Stimulated activated CD4-positive, alpha-beta T cell treated with anti-CD3 and anti-CD28 coated beads, Interleukin-12 subunit alpha, Interleukin-12 subunit beta, amount 100 ng/mL, for 24 hours (primary cell): ENCODE measurements around the gene MYCBPAP.

Experiments used
- DNase-seq, 2 experiments: peaks; one replicate each; pipeline ENCODE4 v3.0.0-alpha.2; 2020; ENCODE audit warnings: low read depth in 2 of 2

The MYCBPAP gene

DNA sequence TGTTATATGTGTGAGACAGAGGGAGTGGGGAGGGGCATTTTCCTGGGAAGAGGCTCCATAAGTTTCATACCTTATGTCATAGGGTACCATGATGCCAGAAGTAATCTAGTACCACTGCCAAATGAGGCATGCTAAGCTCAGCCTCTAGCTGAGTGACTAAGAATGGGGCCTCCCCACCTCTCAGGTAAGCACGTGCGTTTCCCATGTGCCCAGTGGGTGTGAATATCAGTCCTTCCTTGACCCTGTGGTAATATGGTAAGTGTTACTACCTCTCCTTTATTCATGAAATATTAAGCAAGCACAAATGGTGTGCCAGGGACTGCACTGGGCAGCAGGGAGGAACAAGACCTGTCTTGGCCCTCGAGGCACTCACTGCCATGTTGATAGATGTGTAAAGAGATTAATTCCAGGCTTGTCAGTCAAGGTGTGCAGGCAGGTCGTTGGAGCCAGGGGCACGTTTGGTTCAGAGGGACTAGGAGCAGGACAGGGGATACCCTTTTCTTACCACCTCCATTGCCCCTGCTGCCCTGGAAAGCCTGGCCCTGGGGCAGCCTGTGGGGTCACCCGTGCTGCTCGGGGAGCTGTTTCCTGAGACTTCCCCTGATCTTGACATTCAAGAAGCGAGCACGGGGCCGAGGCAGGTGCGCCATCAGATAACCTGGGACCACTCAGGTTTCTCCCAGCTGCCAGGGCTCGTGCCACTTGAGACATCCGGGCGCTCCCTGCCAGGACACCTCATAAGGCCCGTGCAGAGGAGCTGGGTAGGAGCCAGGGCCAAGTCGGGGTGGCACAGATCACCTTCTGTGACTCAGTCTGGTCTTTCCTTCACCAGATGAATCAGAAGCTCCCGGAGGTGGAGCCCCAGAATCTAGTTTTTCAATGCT, 20.8 kb upstream of the MYCBPAP start:
- DNase-seq = no peak

DNA sequence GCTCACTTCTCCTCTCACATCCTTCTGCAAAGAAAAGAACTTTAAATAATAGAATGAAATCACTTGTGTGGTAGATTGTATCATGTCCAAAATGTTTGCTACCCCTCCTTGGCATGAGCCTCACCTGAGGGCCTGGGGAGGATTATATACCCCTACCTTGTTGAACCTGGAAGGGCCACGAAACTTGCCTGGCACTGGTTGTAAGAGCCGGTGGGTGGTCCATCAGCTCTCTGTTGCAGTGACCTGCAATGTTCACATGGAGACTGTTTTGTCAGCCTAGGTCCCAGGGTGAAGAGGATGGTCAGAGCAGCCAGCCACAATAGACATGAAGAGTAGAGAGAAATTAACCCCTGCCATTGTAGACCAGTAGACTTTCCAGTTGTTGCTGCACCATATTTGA, 19.4 kb upstream of the MYCBPAP start:
- DNase-seq = no peak

DNA sequence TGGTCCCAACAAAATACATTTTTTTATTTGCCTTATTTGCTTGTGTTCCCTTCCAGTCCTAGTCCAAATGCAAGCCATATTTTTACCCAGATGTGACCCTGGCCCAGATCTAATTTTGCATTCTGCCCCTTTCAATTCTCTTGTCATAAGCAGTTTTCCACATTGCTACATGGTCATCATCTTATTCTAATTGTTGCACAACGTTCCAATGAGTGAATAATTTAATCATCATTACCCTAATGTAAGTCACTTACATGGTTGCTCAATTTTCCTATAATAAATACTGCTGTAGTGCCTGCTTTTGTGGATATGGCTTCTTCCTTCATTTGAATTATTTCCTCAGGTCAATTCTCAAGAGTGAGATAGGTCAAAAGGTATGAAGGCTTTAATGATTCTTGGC, 16.7 kb upstream of the MYCBPAP start:
- no peak for DNase-seq

DNA sequence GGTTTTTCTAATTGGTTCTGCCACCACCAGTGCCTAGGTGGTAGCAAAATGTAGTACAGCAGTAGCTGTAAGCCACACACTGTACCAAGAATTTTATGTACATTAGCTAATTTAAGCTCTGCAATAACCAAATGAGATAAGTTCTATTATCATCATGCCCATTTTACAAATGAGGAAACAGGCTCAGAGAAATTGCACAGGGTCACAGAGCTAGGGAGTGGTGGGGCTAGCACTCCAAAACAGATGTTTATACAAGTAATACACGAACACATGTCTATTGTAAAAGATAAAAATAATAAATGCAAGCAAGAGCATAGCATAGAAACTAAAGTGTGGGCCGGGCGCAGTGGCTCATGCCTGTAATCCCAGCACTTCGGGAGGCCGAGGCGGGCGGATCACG, 16.0 kb upstream of the MYCBPAP start:
- DNase-seq = no peak

DNA sequence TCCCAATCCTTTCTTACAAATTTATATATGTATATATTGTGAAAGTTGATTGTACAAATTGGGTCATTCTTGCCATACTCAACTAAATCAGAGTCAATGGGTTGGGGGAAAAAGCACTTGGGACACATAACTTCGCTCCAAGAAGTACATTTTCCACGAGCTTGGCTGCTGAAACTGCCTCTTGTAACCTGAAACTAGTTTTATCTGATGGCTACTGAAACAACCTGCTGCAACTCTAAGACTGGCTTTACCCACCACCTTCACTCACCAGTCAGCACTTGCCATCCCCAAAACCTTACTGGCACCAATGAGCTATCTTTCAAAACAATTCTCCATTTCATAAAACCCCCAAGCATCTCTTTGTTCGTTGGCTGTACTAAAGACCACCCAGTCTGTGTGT, 14.5 kb upstream of the MYCBPAP start:
- no peak for DNase-seq

DNA sequence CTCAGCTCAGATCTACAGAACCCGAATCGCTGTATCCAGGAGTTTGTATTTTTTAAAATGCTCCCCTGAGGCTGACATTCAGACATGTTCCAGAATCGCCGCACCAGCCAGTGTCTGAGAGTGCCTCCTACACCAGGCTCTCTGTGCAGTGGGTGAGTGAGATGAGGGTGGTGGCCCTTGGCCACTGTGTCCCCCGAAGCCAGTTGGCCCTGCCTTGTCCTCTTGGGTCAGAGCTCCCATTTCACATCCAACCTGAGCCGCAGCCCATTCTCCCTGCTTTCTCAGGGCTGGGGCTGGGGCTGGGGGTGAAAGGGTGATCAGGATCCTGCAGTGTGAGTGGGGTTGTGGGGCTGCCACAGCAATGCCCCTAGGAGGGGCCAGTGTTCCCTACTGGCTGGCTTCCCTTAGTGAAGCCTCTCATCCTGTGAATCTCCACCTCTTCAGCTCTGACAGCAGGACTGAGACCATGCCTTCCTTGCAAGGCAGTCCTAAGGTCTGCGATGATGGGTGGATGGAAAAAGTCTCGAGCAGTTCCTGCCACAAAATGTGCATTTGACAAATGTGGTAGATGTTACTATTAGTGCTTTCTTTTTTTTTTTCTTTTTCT, 12.9 kb upstream of the MYCBPAP start:
- no peak for DNase-seq

DNA sequence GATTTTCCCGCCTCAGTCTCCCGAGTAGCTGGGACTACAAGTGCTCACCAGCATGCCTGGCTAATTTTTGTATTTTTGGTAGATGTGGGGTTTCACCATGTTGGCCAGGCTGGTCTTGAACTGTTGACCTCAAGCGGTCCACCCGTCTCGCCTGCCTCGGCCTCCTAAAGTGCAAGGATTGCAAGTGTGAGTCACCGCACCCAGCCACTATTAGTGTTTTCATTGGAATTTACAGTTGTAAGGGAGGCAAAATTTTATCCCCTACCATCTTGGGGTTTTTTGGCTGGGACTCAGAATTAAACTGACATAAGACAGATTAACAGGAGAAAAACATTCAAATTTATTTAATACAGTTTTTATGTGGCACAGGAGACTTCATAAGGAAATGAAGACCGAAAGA, 12.3 kb upstream of the MYCBPAP start:
- DNase-seq = no peak

DNA sequence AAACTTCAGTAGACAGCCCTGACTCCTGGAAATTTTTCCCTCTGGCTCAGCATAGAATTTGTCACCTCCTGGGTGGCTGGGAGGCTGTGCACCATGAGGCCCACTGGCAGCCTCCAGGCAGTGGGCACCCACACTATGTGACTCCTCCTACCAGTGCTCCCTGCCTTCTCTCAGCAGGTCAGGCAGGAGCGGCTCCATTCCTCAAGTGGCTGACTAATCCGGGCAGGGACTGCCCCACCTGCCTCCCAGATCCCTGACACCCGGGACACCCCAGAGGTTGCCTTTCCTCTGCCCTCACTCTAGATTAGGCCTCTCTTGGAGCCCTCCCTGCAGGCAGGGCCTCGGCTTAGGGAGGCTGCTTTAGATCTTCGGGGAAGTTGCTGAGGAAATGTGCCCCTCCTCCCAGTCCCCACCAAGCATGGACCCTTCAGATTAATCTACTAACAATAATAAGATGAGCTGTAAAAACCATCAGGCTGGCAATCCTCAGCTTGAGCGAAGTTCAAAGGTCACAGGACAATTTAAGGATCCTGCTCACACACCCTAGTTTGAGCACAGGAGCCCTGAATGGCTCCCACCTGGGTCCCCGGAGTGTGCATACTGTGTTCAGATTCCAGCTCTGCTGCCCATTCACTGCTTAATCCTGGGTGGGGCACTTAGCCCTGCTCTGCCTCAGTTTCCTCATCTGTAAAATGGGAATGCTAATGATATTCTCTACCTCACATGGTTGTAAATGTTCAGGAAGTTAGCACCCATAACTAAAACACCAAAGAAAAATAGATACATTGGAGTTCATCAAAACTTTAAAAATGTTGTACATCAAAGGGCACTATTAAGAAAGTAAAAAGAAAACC, 10.0 kb upstream of the MYCBPAP start:
- no peak for DNase-seq

DNA sequence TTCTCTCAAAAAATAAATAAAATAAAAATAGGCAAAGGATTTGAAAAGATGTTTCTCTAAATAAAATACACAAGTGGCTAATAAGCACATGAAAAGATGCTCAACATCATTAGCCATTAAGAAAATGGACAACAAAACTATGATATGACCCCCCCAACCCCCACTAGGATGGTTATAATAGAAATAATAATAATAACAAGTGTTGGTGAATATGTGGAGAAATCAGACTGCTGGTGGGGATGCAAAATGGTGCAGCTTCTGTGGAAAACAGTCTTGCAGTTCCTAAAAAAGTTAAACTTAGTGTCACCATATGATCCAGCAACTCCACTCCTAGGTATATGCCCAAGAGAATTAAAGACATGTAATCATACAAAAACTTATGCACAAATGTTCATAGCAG, 9.0 kb upstream of the MYCBPAP start:
- DNase-seq = no peak

DNA sequence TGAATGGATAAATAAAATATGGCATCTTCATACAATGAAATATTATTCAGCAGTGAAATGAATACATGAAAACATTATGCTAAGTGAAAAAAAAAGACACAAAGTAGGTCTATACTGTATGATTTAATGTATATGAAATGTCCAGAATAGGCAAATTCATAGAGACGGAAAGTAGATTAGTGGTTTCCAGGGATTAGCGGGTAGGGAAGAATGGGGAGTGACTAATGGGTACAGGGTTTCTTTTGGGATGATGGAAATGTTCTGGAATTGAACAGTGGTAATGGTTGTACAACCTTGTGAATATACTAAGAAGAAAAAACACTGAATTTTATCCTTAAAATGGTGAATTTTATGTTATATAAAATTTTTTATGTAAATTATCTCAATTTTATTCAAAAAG, 8.5 kb upstream of the MYCBPAP start:
- DNase-seq = no peak

DNA sequence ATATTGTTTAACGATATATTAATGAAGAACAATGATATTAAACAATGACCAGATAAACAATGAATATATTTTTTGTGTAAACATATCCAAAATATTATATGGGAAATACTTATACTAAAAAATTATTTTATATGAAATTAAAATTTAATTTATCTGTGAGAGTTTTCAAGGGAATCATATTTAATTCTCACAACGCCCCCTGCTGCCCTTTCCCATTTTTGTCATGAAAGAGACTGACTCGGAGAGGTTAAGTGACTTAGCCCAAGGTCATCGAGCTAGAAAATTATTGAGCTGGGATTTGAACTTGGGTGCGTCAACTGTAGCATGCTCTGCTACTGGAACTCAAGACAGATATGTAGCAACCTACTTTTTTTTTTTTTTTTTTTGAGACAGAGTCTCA, 7.2 kb upstream of the MYCBPAP start:
- no peak for DNase-seq

DNA sequence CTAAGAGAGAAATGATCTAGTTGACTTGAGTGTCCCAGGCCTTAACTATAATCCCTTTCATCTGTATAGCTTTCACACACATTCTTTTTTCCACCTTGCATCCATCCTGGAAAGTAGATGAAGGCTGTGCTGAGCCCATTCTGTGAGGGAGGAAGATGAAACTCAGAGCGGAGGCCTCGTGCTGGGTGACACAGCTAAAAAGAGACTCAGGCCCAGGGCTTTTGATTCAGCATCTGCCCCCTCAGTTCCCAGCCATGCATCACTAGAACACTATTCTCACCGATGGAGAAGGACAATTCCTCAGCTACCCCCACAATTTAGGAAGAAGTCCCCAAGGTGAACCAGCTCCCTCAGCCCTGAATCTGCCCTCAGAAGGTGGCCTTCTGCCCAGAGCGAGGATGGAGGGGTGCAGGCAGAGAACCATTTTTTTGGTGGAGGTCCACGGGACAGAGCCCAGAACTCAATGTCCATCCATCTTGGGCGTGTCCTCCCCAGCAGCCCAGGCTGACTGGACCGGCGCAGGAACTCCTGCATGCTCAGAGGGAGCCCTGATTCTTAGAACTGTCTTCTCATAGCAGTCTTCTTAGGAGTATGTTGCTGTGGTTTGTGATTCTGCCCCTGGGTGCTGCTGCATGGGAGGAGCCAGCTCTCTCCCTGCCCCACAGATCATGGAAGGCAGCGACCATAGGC, 5.8 kb upstream of the MYCBPAP start:
- no peak for DNase-seq

DNA sequence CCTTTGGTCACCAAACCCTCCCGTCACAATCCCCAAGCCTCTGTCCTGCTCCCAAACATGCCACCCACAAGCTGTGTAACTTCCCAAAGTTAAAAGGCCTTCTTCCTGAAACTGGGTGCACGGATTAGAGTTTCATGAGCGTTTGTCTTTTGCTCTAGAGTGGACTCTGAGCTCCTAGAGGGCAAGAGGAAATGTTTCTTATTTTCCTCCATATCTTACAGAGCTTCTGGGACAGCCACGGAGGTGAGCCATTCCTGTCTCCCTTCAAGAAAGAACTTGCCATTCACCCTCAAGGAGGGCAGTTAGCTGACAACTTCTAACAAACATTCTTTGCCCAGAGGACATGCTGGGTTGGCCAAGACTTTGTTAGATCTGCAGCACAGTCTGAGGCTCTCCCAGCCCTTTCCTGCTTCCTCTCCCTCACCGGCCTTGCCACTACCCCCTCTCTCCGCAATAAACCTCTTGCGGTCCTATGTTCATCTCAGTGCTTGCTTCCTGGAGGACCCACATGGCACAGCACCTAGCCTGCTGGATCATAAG, 2.6 kb upstream of the MYCBPAP start:
- DNase-seq = no peak

DNA sequence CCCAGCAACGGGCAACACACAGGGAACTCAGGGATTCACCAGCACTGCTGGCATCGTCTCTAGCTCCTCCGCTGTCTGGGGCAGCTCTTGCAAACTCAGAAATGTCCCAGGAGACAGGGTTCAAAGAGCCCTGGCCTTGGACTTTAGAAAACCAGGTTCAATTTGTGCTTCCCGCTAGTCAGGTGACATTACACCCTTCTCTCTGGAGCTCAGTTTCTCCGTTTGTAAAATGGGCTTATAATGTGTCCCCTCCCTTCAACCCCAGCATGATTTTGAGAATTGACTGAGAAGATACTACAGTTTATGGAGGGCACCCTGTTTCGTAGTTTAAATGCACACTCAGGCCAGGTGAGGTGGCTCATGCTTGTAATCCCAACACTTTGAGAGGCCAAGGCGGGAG, 1.9 kb upstream of the MYCBPAP start:
- no peak for DNase-seq

DNA sequence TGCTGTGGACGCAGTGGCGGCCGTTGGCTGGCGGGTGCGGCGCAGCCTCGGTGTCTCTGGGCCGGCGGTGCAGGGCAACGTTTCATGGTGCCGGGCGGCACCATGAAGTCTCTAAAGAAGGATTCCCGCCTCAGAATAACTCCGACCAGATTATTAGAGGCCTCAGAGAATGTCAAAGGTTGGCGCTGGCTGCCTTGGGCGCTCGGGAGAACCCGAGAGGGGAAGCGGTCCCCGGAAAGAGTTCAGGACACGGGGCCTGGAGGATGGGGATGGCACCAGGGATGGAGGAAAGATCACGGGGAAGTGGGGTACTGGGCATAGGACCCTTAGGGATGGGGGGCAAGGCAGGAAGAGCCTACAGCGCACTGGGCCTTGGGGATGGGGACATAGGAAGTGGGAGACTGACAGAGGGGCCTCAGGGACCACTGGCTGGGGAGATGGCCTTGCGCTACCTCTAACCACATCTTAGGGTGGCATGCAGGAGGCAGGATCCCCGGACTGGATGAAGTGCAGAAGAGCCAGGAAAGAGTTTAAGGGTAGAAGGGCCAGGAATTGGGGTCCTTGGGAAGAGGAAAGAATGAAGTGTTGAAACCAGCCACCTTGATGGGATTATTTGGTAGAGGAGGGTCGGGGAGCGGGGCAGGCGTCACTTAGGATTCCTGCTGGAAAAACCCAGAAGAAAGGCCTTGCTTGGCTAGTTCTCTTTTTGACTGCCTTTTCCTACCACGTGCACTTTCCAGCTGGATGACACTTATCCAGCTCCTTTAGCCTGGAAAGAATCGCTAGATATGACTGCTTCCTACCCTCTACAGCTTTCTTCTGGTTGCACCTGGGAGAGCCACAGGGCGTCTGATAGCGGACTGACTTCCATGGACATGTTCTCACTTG, 578 bp downstream of the MYCBPAP start:
- DNase-seq = no peak

DNA sequence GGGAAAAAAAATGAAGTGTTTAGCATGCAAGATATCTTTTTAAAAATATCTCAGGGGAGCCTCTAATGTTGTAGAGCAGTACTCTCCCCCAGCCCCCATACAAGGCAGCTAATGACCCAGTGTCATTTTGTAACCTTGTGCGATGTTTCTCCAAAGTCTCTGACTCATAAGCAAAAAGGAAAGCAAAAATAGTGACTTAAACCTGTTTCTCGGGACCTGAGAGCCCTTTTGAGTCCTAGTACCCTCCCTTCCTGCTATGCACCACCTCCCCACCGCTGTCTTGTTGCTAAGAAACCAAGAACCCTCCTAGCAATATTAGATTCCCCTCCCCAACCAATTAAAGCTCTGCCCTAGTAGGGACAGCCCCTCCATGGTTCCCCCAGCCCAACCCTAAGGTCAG, 2.8 kb downstream of the MYCBPAP start:
- peak in 1 of 2 experiments; percentile 42 for DNase-seq

DNA sequence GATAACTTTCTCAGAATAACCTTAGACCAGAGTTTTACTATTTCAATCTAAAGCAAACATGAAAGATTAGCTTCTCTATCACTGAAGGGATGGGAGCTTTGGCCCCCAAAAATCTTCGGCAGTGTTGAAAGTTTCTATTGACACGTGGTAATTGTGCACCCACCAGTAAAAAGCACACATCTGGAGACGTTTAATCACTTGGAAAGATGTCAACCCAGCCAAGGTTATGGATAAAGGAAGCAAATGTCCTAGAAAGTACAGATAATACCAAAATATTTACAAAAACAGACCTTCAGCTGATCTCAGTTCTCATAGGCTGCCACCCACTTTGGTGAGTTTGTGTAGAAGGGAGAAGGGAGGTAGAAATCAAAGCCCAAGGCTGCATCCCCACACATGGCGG, 5.3 kb downstream of the MYCBPAP start:
- no peak for DNase-seq

DNA sequence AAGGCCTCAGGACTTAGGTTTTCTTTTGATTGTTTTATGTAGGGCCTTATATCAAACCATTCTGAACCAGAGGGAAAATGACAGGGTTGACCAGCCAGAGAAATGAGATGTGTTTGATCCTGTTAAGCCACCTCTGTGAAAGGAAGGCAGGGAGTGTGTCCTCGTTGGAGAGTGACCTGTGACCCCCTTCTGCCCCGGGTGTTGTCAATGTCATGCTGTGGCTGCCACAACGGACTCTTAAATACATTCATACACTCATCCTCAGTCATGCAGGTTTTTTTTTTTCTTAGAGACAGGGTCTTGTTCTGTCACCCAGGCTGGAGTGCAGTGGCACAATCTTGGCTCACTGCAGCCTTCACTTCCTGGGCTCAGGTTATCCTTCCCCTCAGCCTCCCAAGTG, 6.1 kb downstream of the MYCBPAP start:
- DNase-seq = no peak

DNA sequence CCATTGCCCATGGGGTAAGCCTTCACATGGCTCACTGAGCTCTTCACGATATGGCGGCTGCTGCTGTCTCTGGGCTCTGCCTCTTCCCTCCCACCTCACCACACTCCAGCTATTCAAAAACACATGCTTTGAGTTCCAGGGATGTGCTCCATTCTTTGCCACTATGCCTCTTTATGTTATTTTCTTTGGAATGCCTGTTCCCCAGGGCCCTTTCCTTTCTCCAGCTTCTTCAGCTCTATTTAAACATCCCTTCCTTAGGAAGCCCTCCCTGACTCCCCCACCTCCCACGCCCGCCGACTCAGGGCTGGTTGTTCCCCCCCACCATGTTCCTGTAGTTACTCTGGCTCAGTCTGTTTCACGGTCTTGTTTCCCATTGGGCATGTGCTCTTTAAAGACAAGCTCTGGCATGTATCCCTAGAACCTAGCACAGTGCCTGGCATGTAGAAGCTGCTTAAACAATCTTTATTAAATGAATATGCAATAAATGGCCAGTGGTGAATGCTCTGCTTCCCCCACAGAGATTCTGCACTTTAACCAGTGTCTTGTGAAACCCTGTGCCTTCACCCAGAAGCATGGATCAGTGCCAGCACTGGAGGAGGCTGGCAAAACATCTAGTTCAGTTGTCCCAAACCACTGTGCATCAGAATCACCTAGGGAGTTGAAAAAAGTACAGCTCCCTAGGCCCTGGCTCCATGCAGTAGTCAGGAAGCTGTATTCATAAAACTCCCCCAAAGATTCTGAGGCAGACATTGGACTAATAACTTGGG, 6.9 kb downstream of the MYCBPAP start:
- DNase-seq = no peak

DNA sequence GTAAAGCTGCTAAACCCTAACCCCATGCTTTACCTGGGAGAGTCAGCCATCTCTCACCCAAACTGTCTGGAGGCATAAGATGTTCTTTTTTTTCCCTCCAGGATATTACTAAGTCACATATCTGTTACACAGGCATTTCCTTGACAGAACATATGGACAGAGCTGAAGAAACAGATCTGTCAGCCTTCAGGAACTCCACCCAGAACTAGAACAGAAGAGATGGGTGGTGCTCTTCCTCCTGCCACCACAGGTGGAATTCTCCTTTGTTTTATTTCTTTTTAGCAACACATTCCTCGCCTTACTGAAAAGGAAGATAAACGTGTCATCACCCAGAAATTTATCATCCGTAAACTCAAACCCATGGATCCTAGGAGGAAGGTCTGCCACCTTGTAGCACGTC, 8.8 kb downstream of the MYCBPAP start:
- no peak for DNase-seq
